ENCODE measurements around the gene AP3B2. TPM values are rescaled to one million over a fixed set of nuclear protein-coding genes. Genes with fewer than 3 reads are reported as not detected.

AP3B2 gene
- total RNA-seq, 1 experiment from 2014 or later = not detected

DNA sequence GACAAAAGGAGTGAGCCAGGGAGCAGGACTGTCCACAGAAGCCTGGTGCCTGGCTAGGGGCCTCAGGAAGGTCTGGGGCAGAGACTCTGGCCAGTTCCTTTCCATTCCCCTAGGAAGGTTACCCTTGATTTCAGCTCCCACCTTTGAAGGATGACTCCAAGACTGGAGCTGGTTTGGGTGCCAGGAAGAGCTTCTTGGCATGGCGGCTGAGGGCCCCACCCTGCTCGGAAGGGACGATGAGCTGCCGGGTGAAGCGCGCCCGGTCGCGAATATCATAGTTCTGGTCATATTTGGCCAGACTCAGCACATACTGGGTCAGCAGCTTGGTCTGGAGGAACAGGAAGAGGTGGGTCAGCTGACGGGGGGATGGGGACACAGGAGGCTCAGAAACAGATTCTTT is 43.1 kb downstream of the AP3B2 start:
- H3K9me2 ChIP-seq (replicated peaks; ENCODE audit: insufficient read depth, low read length) = no peaks in the 10 kb centered on the region
- H3K4me1 ChIP-seq (ENCODE audit: low read length) = peaks cover 2% of the 10 kb centered on the region
- DNase-seq = no peak
- no peak overlapping the region for H3K4me3 ChIP-seq (ENCODE audit: low read length)
- no peaks in the 10 kb centered on the region for H3K27me3 ChIP-seq (ENCODE audit: low read length)
- H4K20me1 ChIP-seq (ENCODE audit: insufficient read depth, low read depth, low read length) = peaks cover 7% of the 10 kb centered on the region; the same call in 1 of the 2 replicates
- H3K36me3 ChIP-seq (ENCODE audit: insufficient read depth, low read length) = no peaks in the 10 kb centered on the region
- no peak overlapping the region for H3K4me2 ChIP-seq (ENCODE audit: low read depth, low read length, poor library complexity, severe bottlenecking)
- H3K9me3 ChIP-seq (ENCODE audit: low read length) = no peaks in the 10 kb centered on the region
- no peak overlapping the region for H3K9ac ChIP-seq (ENCODE audit: low read length)
- H3K79me2 ChIP-seq (ENCODE audit: low read length) = no peaks in the 10 kb centered on the region
- no peak overlapping the region for H2AFZ ChIP-seq (ENCODE audit: low read length)
- no peak overlapping the region for H3K27ac ChIP-seq (ENCODE audit: low read length)

DNA sequence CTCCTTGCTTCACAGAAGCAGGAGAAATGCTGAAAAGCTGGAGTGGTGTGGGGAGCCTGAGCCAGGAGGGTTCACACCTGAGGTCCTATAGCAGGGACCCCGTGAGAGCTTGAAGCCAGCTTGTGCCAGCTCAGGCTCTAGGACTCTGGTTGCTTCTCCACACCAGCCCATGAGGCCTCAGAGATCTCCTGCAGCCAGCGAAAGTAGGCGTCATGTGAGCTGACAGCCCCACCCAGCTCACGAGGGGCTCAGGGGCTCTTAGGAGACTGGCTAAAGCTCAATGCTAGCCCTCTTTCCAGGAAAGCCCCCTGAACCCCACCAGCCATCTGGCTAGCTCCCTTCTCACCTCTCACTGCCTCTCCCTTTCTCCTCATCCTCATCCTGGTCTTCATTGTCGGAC is 45.7 kb downstream of the AP3B2 start:
- H3K36me3 ChIP-seq (ENCODE audit: insufficient read depth, low read length) = no peaks in the 10 kb centered on the region
- DNase-seq = no peak
- H3K9me3 ChIP-seq (ENCODE audit: low read length) = no peaks in the 10 kb centered on the region
- H2AFZ ChIP-seq (ENCODE audit: low read length) = no peak overlapping the region
- H3K27me3 ChIP-seq (ENCODE audit: low read length) = no peaks in the 10 kb centered on the region
- no peak overlapping the region for H3K4me3 ChIP-seq (ENCODE audit: low read length)
- H3K4me2 ChIP-seq (ENCODE audit: low read depth, low read length, poor library complexity, severe bottlenecking) = no peak overlapping the region
- no peaks in the 10 kb centered on the region for H3K9me2 ChIP-seq (replicated peaks; ENCODE audit: insufficient read depth, low read length)
- peaks cover 4% of the 10 kb centered on the region for H3K4me1 ChIP-seq (ENCODE audit: low read length)
- no peak overlapping the region for H3K9ac ChIP-seq (ENCODE audit: low read length)
- H3K79me2 ChIP-seq (ENCODE audit: low read length) = no peaks in the 10 kb centered on the region
- H3K27ac ChIP-seq (ENCODE audit: low read length) = no peak overlapping the region
- H4K20me1 ChIP-seq (ENCODE audit: insufficient read depth, low read depth, low read length) = peaks cover 7% of the 10 kb centered on the region; the same call in 1 of the 2 replicates

DNA sequence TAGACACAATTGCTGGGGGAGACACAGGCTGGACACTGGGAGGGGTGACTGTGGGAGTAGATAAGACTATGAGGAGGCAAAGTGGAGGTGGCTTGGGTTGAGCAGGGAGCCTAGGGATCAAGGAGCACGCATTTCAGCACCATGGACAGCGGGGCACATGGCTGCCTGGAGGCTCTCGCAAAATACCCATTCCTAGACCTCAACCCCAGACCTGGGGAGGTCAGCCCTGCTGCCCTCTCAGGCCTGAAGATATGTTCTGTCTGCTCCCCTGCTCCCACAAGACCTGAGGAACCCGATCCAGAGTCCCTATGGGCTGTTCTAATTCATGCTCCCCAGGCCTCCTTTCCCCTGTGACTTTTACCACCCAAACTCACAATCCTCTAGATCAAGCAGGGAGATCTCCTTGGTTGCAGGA is 46.5 kb downstream of the AP3B2 start:
- Histone ChIP-seq H3K79me2 (ENCODE audit: low read length) (no peaks in the 10 kb centered on the region), H3K9me2 (replicated peaks; ENCODE audit: insufficient read depth, low read length) (no peaks in the 10 kb centered on the region), H3K4me3 (ENCODE audit: low read length) (no peak overlapping the region), H3K27me3 (ENCODE audit: low read length) (no peaks in the 10 kb centered on the region), H2AFZ (ENCODE audit: low read length) (no peak overlapping the region), H3K4me2 (ENCODE audit: low read depth, low read length, poor library complexity, severe bottlenecking) (no peak overlapping the region), H3K9ac (ENCODE audit: low read length) (no peak overlapping the region), H3K27ac (ENCODE audit: low read length) (no peak overlapping the region), H3K9me3 (ENCODE audit: low read length) (no peaks in the 10 kb centered on the region), H3K36me3 (ENCODE audit: insufficient read depth, low read length) (no peaks in the 10 kb centered on the region), H4K20me1 (ENCODE audit: insufficient read depth, low read depth, low read length) (peaks cover 7% of the 10 kb centered on the region; the same call in 1 of the 2 replicates), H3K4me1 (ENCODE audit: low read length) (peaks cover 4% of the 10 kb centered on the region)
- peak; percentile 87 for DNase-seq

DNA sequence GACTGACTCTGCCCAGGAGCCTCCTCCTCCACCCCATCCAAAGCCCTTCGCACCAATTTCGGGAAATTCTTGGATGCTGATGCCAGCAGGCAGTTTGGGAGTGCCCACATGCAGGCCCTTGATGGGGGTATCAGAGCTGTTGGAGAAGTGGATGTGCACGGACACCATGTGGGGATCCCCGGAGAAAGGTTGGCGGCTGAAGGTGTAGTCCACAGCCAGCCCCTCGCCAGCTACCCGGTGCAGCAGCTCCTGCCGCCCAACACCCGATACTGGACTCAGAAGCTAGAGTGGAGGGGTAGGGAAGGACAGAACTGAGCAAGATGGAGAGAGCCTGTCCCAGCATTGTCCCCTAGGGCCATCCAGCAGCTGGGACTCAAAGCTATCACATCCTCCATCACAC is 47.0 kb downstream of the AP3B2 start:
- peaks cover 4% of the 10 kb centered on the region for H3K4me1 ChIP-seq (ENCODE audit: low read length)
- no peaks in the 10 kb centered on the region for H3K9me3 ChIP-seq (ENCODE audit: low read length)
- H4K20me1 ChIP-seq (ENCODE audit: insufficient read depth, low read depth, low read length) = peaks cover 7% of the 10 kb centered on the region; the same call in 1 of the 2 replicates
- no peaks in the 10 kb centered on the region for H3K79me2 ChIP-seq (ENCODE audit: low read length)
- no peaks in the 10 kb centered on the region for H3K36me3 ChIP-seq (ENCODE audit: insufficient read depth, low read length)
- no peak overlapping the region for H3K27ac ChIP-seq (ENCODE audit: low read length)
- H3K4me3 ChIP-seq (ENCODE audit: low read length) = no peak overlapping the region
- no peak overlapping the region for H2AFZ ChIP-seq (ENCODE audit: low read length)
- no peak overlapping the region for H3K4me2 ChIP-seq (ENCODE audit: low read depth, low read length, poor library complexity, severe bottlenecking)
- no peaks in the 10 kb centered on the region for H3K9me2 ChIP-seq (replicated peaks; ENCODE audit: insufficient read depth, low read length)
- no peak overlapping the region for H3K9ac ChIP-seq (ENCODE audit: low read length)
- DNase-seq = no peak
- H3K27me3 ChIP-seq (ENCODE audit: low read length) = no peaks in the 10 kb centered on the region

DNA sequence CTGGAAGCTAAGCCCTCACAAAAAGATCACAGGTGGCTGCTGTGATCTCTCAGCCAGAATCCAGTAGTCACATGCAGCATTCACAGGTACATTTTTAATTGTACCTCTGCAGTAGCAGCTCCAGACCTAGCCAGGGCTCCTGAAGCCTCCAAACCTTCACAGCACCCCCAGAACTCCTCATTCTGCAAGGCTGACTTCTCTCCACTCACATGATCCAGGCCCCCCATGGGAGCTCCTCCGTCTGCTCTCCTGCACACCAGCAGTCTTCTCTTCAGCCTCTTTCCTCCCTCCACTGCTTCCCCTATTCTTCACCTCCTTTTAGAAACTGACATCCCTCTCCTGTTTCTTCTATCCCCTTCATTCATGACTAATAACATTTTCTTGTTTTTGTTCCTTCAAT is 49.3 kb downstream of the AP3B2 start:
- Histone ChIP-seq H3K4me1 (ENCODE audit: low read length) (peaks cover 4% of the 10 kb centered on the region), H3K27me3 (ENCODE audit: low read length) (no peaks in the 10 kb centered on the region), H4K20me1 (ENCODE audit: insufficient read depth, low read depth, low read length) (peaks cover 7% of the 10 kb centered on the region; the same call in 1 of the 2 replicates), H2AFZ (ENCODE audit: low read length) (no peak overlapping the region), H3K27ac (ENCODE audit: low read length) (no peak overlapping the region), H3K36me3 (ENCODE audit: insufficient read depth, low read length) (no peaks in the 10 kb centered on the region), H3K9me2 (replicated peaks; ENCODE audit: insufficient read depth, low read length) (no peaks in the 10 kb centered on the region), H3K4me2 (ENCODE audit: low read depth, low read length, poor library complexity, severe bottlenecking) (no peak overlapping the region), H3K4me3 (ENCODE audit: low read length) (no peak overlapping the region), H3K79me2 (ENCODE audit: low read length) (no peaks in the 10 kb centered on the region), H3K9ac (ENCODE audit: low read length) (no peak overlapping the region), H3K9me3 (ENCODE audit: low read length) (no peaks in the 10 kb centered on the region)
- DNase-seq = no peak

GRCh38 chr15:82656641-82657266 is 52.9 kb downstream of the AP3B2 start:
- H3K4me2 ChIP-seq (ENCODE audit: low read depth, low read length, poor library complexity, severe bottlenecking) = no peak overlapping the region
- H3K79me2 ChIP-seq (ENCODE audit: low read length) = no peaks in the 10 kb centered on the region
- H3K27me3 ChIP-seq (ENCODE audit: low read length) = no peaks in the 10 kb centered on the region
- H3K27ac ChIP-seq (ENCODE audit: low read length) = no peak overlapping the region
- no peak for DNase-seq
- H3K9me2 ChIP-seq (replicated peaks; ENCODE audit: insufficient read depth, low read length) = no peaks in the 10 kb centered on the region
- no peaks in the 10 kb centered on the region for H3K36me3 ChIP-seq (ENCODE audit: insufficient read depth, low read length)
- H3K9ac ChIP-seq (ENCODE audit: low read length) = no peak overlapping the region
- H3K4me1 ChIP-seq (ENCODE audit: low read length) = peaks cover 4% of the 10 kb centered on the region
- no peaks in the 10 kb centered on the region for H4K20me1 ChIP-seq (ENCODE audit: insufficient read depth, low read depth, low read length)
- H3K4me3 ChIP-seq (ENCODE audit: low read length) = no peak overlapping the region
- no peak overlapping the region for H2AFZ ChIP-seq (ENCODE audit: low read length)
- no peaks in the 10 kb centered on the region for H3K9me3 ChIP-seq (ENCODE audit: low read length)

- Histone ChIP-seq H3K27ac (ENCODE audit: low read length) (no peak overlapping the region), H3K4me1 (ENCODE audit: low read length) (no peaks in the 10 kb centered on the region), H3K9me2 (replicated peaks; ENCODE audit: insufficient read depth, low read length) (no peaks in the 10 kb centered on the region), H2AFZ (ENCODE audit: low read length) (no peak overlapping the region), H3K79me2 (ENCODE audit: low read length) (no peaks in the 10 kb centered on the region), H3K9me3 (ENCODE audit: low read length) (no peaks in the 10 kb centered on the region), H3K4me2 (ENCODE audit: low read depth, low read length, poor library complexity, severe bottlenecking) (no peak overlapping the region), H3K27me3 (ENCODE audit: low read length) (no peaks in the 10 kb centered on the region), H4K20me1 (ENCODE audit: insufficient read depth, low read depth, low read length) (no peaks in the 10 kb centered on the region), H3K4me3 (ENCODE audit: low read length) (no peak overlapping the region), H3K36me3 (ENCODE audit: insufficient read depth, low read length) (no peaks in the 10 kb centered on the region), H3K9ac (ENCODE audit: low read length) (no peak overlapping the region)
- no peak for DNase-seq
Observed at GRCh38 chr15:82655606-82656005, 54.1 kb downstream of the AP3B2 start.

DNA sequence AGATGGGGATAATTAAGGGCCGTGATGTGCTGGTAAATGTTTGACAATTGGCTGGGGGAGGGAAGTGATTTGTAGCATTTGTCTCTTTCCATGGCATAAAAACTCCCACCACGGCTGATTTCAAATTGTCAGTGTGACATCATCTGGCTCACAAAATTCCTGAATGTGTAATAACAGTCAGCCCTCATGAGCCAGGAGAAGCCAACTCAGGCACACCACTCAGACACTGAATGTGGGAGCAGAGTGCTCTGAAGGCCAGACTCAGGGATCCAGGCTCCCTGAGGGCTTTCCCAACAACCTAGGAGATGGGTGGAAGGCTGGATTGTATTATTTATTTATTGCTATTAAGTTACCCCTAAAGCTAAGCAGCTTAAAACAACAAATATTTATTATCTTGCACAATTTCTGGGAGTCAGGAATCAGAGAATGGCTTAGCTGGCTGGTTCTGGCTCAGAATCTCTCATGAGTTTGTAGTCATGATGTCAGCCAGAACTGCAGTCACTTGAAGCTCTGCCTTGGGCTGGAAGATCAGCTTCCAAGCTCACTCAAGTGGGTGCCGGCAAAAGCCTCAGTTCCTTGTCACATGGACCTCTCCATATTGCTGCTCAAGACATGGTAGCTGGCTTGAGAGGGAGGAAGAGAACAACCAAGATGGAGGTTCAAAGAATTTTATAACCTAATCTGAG is 56.0 kb downstream of the AP3B2 start:
- no peaks in the 10 kb centered on the region for H3K9me2 ChIP-seq (replicated peaks; ENCODE audit: insufficient read depth, low read length)
- H3K9me3 ChIP-seq (ENCODE audit: low read length) = no peaks in the 10 kb centered on the region
- H3K79me2 ChIP-seq (ENCODE audit: low read length) = no peaks in the 10 kb centered on the region
- H4K20me1 ChIP-seq (ENCODE audit: insufficient read depth, low read depth, low read length) = no peaks in the 10 kb centered on the region
- no peak overlapping the region for H3K4me2 ChIP-seq (ENCODE audit: low read depth, low read length, poor library complexity, severe bottlenecking)
- DNase-seq = no peak
- H2AFZ ChIP-seq (ENCODE audit: low read length) = no peak overlapping the region
- H3K27ac ChIP-seq (ENCODE audit: low read length) = no peak overlapping the region
- no peaks in the 10 kb centered on the region for H3K27me3 ChIP-seq (ENCODE audit: low read length)
- H3K4me3 ChIP-seq (ENCODE audit: low read length) = no peak overlapping the region
- H3K36me3 ChIP-seq (ENCODE audit: insufficient read depth, low read length) = no peaks in the 10 kb centered on the region
- peaks cover 19% of the 10 kb centered on the region for H3K4me1 ChIP-seq (ENCODE audit: low read length)
- H3K9ac ChIP-seq (ENCODE audit: low read length) = no peak overlapping the region
